ACC112 (cell line): Measurements from ENCODE around the gene SYT4.
"Not testable (repeated sequence)": the region's sequence is repeated elsewhere in the genome, so short reads cannot be mapped to it uniquely, and the experiment has no call there.

Source experiments
- H2AFZ ChIP-seq: fragments of 200-600 bp; sonication (generic); one replicate; pipeline ENCODE4 v1.6.0; 2017; ENCODE audit warnings: antibody characterized with exemption, low read length; ENCODE audit not compliant: unreplicated experiment
- H3K27ac ChIP-seq: fragments of 200-600 bp; sonication (generic); 2 replicates; pipeline ENCODE4 v1.5.1; 2014; ENCODE audit warnings: low read depth, mild to moderate bottlenecking, antibody characterized with exemption, low read length, moderate library complexity
- H3K27me3 ChIP-seq: fragments of 200-600 bp; sonication (generic); 2 replicates; pipeline ENCODE4 v1.6.1; 2014; ENCODE audit warnings: mild to moderate bottlenecking, antibody characterized with exemption, low read length, moderate library complexity, mixed read lengths; ENCODE audit not compliant: insufficient read depth
- H3K36me3 ChIP-seq: fragments of 200-600 bp; sonication (generic); 2 replicates; pipeline ENCODE4 v1.6.1; 2016; ENCODE audit warnings: mild to moderate bottlenecking, antibody characterized with exemption, low read length, moderate library complexity, mixed read lengths; ENCODE audit not compliant: insufficient read depth
- H3K4me1 ChIP-seq: fragments of 200-600 bp; sonication (generic); one replicate; pipeline ENCODE4 v1.6.1; 2016; ENCODE audit warnings: low read length, mixed read lengths; ENCODE audit not compliant: insufficient read depth, unreplicated experiment, control insufficient read depth
- H3K4me3 ChIP-seq: fragments of 200-600 bp; sonication (generic); 2 replicates; pipeline ENCODE4 v1.5.1; 2014; ENCODE audit warnings: mild to moderate bottlenecking, low read depth, low read length
- H3K79me2 ChIP-seq: fragments of 200-600 bp; sonication (generic); one replicate; pipeline ENCODE4 v1.6.0; 2016; ENCODE audit warnings: low read length; ENCODE audit not compliant: control insufficient read depth, unreplicated experiment, insufficient read depth

Gene SYT4, protein sequence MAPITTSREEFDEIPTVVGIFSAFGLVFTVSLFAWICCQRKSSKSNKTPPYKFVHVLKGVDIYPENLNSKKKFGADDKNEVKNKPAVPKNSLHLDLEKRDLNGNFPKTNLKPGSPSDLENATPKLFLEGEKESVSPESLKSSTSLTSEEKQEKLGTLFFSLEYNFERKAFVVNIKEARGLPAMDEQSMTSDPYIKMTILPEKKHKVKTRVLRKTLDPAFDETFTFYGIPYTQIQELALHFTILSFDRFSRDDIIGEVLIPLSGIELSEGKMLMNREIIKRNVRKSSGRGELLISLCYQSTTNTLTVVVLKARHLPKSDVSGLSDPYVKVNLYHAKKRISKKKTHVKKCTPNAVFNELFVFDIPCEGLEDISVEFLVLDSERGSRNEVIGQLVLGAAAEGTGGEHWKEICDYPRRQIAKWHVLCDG

DNA sequence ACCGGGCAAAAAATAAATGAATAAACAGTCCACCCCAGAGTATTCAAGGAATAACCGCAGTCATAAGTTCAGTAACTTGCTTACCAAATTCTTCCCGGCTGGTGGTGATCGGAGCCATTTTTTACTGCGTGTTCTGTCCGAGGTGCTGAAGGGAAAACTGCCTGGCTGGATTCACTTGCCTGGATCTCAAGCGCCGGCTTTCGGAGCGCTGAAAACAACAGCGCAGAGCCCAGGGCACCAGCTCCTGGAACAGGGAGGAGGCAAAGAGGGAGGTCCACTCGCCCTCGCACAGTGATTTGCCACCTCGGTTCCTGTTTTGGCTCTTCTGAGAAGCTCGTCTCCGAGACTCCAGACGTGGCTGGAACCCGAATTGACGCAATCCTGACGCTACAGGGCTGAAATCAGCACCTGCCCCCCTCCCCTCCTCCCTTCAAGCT is at the start of gene SYT4:
TSS of gene SYT4 (minus strand) at position 327 of the 437 bp plus-strand sequence. CDS start at position 118, 209 bp downstream.
- Histone ChIP-seq H3K27me3 (peaks cover 51% of the 10 kb centered on the region), H3K79me2 (no peaks in the 10 kb centered on the region), H3K36me3 (no peaks in the 10 kb centered on the region), H3K27ac (no peak within 1 kb of the TSS), H2AFZ (no peak within 1 kb of the TSS), H3K4me1 (no peaks in the 10 kb centered on the region), H3K4me3 (peak within 1 kb of the TSS; percentile 53)

DNA sequence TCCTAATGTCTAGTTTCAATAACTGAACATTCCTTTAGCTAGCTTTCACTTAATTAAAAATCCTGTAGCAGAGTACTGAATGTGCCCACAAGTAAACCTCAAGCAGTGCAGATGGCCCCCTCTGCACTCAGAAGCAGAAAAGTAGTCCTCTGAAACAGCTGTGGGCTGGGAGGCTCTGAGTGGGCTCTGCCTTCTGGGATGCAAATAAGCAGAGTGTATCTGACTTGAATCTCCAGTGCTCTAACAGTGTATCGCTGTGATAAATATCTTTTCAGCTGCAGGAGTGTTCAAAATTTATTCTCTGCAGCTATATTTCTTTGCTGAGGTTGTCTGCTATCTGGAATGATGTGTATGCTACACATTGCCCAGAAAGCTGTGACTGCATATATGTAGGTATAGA is 44.8 kb upstream of the SYT4 start:
- Histone ChIP-seq H3K27me3 (no peaks in the 10 kb centered on the region), H3K27ac (no peak overlapping the region), H2AFZ (no peak overlapping the region)

DNA sequence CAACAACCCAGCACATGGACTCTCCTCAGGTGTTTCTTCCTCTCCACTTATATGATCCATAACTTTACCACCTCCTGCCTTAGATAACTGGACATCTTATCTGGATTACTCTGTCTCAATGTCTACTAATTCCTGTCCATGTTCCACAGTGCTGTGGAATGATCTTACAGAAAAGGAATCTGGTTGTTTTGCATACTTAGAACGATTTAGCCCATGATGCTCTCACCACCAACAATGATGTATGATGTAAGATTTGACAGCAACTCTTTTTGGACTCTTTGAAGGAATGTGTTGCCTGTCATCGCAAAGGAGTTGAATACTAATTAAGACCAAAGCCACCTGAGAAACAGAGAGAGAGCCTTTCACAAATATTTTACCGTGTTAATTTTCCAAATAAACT is 37.7 kb upstream of the SYT4 start:
- no peaks in the 10 kb centered on the region for H3K36me3 ChIP-seq
- no peak overlapping the region for H3K4me3 ChIP-seq
- H3K27ac ChIP-seq, result no peak overlapping the region
- no peaks in the 10 kb centered on the region for H3K27me3 ChIP-seq
- peaks cover 7% of the 10 kb centered on the region for H3K4me1 ChIP-seq
- no peak overlapping the region for H2AFZ ChIP-seq
- no peaks in the 10 kb centered on the region for H3K79me2 ChIP-seq

More for the DNA sequence above, 44.8 kb upstream of the SYT4 start:
- H3K36me3 ChIP-seq, result no peaks in the 10 kb centered on the region
- H3K4me1 ChIP-seq, result no peaks in the 10 kb centered on the region
- no peaks in the 10 kb centered on the region for H3K79me2 ChIP-seq
- H3K4me3 ChIP-seq, result no peak overlapping the region

DNA sequence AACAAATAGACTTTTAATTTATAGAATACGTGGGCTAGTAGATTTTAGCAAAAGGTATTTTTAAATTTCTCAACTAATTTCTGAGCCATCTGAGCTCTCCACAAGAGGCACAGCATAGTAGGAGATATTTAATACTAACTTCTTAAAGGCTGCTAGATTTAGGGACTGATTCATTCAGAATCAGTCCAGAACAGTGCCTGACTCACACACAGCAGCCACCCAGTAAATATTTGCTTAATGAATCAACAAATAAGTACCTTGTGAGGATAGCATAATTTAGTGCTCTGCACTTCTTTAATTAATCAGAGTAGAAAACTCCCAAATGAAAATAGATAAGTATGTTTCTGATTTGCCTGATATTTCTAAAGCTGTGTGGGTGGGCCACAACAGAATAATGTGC is 35.6 kb upstream of the SYT4 start:
- Histone ChIP-seq H3K4me3 (no peak overlapping the region), H3K4me1 (peaks cover 7% of the 10 kb centered on the region), H2AFZ (no peak overlapping the region), H3K27ac (no peak overlapping the region), H3K79me2 (no peaks in the 10 kb centered on the region), H3K27me3 (no peaks in the 10 kb centered on the region), H3K36me3 (no peaks in the 10 kb centered on the region)

DNA sequence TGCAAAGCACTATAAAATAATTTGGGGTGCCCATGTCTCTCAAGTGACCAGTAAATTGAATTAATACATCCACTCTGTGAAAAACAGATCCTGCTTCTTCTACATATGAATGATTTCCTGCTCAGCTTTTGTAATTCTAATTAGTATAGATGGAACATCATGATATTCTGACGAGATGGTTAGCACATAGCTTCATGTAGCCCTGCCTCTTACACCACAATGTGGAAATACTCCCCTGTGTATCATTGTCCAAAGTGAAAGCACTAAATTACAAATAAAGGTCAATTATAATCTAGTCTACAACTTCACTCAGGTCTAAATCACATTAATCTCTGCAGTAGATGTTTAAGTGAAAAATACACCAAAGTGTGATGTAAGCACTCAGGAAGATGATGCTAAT is 32.9 kb upstream of the SYT4 start:
- no peak overlapping the region for H3K27ac ChIP-seq
- H3K27me3 ChIP-seq, result no peaks in the 10 kb centered on the region
- H3K79me2 ChIP-seq, result no peaks in the 10 kb centered on the region
- no peak overlapping the region for H2AFZ ChIP-seq
- no peaks in the 10 kb centered on the region for H3K36me3 ChIP-seq
- H3K4me3 ChIP-seq, result no peak overlapping the region
- H3K4me1 ChIP-seq, result peaks cover 7% of the 10 kb centered on the region

DNA sequence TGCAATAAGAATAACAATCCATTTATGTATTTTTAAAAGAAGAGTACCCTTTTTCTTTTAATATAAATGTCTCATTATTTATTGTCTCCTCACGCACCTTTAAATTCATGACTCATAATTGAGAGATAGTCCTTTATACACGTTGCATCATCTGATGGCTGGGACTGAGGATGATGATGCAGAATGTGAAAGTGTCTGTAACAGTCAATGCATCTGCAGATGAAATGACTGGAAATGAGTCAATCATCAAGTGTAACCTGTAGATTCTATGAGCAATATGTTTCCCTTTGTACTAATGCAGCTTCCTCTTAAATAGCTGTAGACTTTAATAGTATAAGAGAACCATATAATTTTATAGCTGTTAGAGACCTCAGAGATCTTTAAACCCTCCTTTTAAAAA is 26.1 kb upstream of the SYT4 start:
- no peak overlapping the region for H3K4me3 ChIP-seq
- no peaks in the 10 kb centered on the region for H3K79me2 ChIP-seq
- H3K36me3 ChIP-seq, result no peaks in the 10 kb centered on the region
- peaks cover 3% of the 10 kb centered on the region for H3K4me1 ChIP-seq
- H3K27ac ChIP-seq, result no peak overlapping the region
- H2AFZ ChIP-seq, result no peak overlapping the region
- no peaks in the 10 kb centered on the region for H3K27me3 ChIP-seq

DNA sequence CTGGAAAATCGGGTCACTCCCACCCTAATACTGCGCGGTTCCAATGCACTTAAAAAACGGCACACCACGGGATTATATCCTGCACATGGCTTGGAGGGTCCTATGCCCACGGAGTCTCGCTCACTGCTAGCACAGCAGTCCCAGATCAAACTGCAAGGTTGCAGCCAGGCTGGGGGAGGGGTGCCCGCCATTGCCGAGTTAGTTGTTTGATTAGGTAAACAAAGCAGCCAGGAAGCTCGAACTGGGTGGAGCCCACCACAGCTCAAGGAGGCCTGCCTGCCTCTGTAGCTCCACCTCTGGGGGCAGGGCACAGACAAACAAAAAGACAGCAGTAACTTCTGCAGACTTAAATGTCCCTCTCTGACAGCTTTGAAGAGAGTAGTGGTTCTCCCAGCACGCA is 8.9 kb upstream of the SYT4 start:
- H3K36me3 ChIP-seq, H3K27ac ChIP-seq, H2AFZ ChIP-seq, H3K4me1 ChIP-seq, H3K27me3 ChIP-seq, H3K4me3 ChIP-seq, H3K79me2 ChIP-seq: not testable (repeated sequence)

DNA sequence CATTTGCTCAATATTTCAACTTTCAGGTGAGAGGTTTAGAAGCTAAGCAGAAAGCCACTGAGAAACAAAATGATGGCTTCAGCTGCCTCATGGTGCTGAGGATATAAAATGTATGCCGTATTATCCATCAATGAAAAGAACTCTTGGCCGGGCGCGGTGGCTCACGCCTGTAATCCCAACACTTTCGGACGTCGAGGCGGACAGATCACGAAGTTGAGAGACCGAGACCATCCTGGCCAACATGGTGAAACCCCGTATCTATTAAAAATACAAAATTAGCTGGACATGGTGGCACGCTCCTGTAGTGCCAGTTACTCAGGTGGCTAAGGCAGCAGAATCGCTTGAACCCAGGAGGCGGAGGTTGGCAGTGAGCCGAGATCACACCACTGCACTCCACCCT is 6.0 kb upstream of the SYT4 start:
- Histone ChIP-seq H2AFZ (no peak overlapping the region), H3K4me1 (no peaks in the 10 kb centered on the region), H3K36me3 (no peaks in the 10 kb centered on the region), H3K27ac (no peak overlapping the region), H3K4me3 (no peak overlapping the region), H3K27me3 (peaks cover 10% of the 10 kb centered on the region), H3K79me2 (no peaks in the 10 kb centered on the region)

DNA sequence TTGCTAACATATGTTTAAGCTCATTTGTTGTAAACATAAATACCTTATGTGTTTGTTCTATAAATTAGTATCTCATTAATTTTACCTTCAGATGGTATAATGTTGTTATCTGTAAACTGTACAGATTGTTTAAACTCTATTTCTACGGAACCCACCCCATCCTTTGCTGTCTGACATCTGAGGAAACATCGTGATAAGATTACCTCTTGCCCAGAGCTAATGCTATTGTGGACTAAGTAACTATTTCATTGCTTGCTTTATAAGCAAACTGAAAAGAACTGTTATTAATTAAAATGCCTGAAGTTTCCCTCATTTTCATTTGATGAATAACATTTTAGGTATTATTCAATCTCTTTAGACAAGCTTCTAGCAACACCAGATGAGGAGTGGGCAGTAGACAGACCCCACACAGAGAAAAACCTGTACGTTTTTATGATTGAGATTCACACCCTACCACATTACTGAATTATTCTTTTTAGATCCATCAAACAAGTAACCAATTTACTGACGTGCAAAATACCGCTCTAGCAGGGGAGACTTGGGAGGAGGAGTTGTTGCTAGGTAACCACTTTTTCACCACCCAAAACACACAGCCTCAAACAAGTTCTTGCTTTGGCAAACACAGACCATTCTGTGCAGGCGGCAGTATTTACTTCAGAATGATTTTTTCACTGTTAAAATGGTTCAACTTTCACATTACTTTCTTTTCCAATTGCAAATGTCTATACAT is 1.9 kb upstream of the SYT4 start:
- Histone ChIP-seq H2AFZ (no peak overlapping the region), H3K4me3 (no peak overlapping the region)

DNA sequence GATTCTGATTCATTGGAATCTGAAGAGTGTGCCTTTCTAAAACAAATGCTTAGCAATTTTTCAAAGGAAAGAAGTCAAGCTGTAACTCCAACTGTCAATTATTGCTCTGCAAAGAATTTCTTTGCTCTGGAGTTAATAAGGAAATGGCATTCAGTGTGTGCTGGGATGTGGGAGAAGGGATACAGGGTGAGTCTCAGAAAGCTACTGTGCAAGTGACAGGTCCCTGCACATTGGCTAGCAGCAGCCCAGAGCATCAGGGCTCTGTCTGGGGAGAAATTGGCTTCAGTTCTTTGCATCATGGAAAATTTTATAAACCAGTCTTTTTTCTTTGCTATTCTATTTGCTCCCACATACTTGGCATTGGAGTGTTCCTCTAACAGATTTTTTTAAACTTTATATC is 1.1 kb upstream of the SYT4 start:
- Histone ChIP-seq H3K36me3 (no peaks in the 10 kb centered on the region), H3K79me2 (no peaks in the 10 kb centered on the region), H3K4me1 (no peaks in the 10 kb centered on the region), H3K27me3 (peaks cover 51% of the 10 kb centered on the region), H2AFZ (no peak overlapping the region), H3K27ac (no peak overlapping the region), H3K4me3 (no peak overlapping the region)

More for the DNA sequence above, 1.9 kb upstream of the SYT4 start:
- H3K27me3 ChIP-seq, result peaks cover 43% of the 10 kb centered on the region
- no peaks in the 10 kb centered on the region for H3K36me3 ChIP-seq
- no peaks in the 10 kb centered on the region for H3K4me1 ChIP-seq
- no peaks in the 10 kb centered on the region for H3K79me2 ChIP-seq
- H3K27ac ChIP-seq, result no peak overlapping the region

DNA sequence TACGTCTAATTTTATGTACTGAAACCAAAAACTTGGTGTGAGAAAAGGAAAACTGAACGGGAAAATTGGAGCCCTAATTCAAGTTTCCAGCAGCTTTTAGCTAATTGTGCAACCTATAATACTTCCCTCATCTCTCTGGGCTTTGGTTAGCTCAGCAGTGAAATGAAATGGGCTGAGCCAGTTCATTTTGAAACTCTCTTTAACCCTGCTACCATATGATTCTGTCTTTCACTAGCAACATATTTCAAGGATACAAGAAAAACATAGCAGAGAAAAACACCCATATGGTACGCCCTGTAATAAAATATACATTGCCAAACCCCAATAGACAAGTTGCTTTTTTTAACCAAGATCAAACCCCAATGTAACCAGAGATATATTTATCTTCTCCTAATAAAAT is 799 bp downstream of the SYT4 start:
- H2AFZ ChIP-seq, result no peak overlapping the region
- no peak overlapping the region for H3K27ac ChIP-seq
- no peak overlapping the region for H3K4me3 ChIP-seq
- no peaks in the 10 kb centered on the region for H3K4me1 ChIP-seq
- H3K27me3 ChIP-seq, result peaks cover 51% of the 10 kb centered on the region
- no peaks in the 10 kb centered on the region for H3K79me2 ChIP-seq
- H3K36me3 ChIP-seq, result no peaks in the 10 kb centered on the region
